Hypothalamus (tissue), 51 donors: ENCODE data around the gene CRKL.
"Not testable (repeated sequence)": the region's sequence is repeated elsewhere in the genome, so short reads cannot be mapped to it uniquely, and the experiment has no call there.

Experiments used
- DNase-seq, 51 donors: peaks; one replicate each; lab custom pipeline; 2025; lab: John Stamatoyannopoulos, UW

CRKL gene

DNA sequence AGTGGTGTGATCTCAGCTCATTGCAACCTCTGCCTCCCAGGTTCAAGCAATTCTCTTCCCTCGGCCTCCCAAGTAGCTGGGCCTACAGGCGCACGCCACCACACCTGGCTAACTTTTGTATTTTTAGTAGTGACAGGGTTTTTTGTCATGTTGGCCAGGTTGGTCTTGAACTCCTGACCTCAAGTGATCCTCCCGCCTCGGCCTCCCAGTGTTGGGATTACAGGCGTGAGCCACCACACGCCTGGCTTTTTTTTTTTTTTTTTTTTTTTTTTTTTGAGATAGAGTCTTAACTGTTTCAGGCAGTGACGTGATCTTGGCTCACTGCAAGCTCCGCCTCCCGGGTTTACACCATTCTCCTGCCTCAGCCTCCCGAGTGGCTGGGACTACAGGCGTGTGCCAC, 13.2 kb downstream of the CRKL start:
- DNase-seq = not testable (repeated sequence)

DNA sequence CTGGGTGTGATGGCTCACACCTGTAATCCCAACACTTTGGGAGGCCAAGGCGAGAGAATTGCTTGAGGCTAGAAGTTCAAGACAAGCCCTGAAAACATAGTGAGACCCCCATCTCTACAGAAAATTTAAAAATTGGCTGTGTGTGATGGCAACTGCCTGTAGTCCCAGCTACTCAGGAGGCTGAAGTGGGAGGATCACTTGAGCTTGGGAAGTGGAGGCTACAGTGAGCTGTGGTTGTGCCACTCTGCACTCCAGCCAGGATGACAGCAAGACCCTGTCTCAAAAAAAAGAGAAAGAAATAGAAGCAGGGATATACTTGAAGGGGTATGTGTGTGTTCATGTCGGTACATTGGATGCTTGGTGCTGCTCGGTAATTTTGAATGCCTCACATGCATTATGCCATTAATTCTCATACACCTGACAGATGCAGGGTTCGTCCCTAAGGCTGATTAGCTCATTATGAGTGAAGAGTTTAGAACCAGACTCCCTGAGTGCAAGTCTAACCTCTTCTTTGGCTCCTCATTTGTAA, 14.0 kb downstream of the CRKL start:
- no peak for DNase-seq

DNA sequence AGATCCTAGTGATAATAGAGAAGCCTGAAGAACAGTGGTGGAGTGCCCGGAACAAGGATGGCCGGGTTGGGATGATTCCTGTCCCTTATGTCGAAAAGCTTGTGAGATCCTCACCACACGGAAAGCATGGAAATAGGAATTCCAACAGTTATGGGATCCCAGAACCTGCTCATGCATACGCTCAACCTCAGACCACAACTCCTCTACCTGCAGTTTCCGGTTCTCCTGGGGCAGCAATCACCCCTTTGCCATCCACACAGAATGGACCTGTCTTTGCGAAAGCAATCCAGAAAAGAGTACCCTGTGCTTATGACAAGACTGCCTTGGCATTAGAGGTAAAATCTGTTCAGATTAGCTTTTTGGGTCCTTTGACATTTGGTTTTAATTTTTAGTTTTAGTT, 16.7 kb downstream of the CRKL start:
- no peak for DNase-seq

DNA sequence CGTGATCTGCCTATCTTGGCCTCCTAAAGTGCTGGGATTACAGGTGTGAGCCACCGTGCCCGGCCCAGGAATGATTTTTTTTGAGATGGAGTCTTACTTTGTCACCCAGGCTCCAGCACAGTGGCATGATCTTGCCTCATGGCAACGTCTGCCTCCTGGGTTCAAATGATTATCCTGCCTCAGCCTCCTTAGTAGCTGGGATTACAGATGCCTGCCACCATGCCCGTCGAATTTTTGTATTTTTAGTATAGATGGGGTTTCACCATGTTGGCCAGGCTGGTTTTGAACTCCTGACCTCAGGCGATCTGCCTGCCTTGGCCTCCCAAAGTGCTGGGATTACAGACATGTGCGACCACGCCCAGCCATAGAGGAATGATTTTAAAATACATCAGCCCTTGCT, 17.8 kb downstream of the CRKL start:
- DNase-seq = not testable (repeated sequence)

DNA sequence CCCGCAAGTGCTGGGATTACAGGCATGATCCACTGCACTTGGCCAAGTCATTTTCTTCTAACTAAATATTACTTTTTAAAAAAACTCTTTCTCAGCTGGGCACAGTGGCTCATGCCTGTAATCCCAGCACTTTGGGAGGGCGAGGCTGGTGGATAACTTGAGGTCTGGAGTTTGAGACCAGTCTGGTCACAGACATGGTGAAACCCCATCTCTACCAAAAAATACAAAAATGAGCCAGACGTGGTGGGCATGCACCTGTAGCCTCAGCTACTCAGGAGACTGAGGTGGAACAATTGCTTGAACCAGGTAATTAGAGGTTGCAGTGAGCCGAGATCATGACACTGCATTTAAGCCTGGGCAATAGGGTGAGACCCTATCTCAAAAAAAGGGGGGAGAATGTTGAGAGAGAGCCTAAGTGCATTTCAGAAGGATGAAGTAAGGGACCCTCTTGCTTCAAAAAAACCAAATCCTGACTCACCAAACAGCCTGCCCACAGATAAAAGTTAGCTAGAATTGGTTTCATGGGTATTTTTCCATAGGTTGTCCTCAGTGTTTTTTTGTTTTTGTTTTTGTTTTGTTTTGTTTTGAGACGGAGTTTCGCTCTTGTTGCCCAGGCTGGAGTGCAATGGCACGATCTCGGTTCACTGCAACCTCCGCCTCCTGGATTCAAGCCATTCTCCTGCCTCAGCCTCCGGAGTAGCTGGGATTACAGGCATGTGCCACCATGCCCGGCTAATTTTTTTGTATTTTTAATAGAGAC, 18.8 kb downstream of the CRKL start:
- not testable (repeated sequence) for DNase-seq

DNA sequence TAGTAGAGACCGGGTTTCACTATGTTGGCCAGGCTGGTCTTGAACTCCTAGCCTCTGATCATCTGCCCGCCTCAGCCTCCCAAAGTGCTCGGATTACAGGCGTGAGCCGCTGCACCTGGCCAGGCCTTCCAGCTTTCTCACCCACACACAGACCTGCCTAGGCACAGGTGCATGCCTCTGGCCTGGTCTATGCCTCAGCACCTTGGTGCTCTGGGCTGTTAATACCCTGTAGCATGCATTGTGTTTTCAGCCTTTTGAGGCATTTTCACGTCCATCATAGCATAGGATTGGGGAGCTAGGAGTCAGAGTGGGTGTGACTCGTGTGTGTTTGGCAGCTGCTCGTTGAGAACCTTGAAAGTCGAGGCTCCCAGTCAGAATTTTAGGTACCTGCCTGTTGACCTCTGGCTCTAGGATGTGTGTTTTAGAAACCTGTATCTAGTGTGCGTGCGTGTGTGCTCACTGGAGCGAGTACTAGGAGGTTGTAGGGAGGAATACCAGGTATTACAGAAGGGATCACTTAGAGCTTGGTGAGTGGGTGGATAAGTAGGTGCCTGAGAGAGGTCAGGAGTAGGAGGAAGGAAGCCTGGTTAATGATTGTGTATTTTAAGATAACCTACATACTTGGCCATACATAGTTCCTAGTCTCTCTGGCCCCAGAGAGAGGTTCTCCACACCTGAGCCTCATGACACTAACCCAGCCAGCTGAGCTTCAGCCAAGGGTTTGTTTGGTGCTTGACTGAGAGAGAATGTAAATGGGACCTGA, 20.0 kb downstream of the CRKL start:
- no peak for DNase-seq

DNA sequence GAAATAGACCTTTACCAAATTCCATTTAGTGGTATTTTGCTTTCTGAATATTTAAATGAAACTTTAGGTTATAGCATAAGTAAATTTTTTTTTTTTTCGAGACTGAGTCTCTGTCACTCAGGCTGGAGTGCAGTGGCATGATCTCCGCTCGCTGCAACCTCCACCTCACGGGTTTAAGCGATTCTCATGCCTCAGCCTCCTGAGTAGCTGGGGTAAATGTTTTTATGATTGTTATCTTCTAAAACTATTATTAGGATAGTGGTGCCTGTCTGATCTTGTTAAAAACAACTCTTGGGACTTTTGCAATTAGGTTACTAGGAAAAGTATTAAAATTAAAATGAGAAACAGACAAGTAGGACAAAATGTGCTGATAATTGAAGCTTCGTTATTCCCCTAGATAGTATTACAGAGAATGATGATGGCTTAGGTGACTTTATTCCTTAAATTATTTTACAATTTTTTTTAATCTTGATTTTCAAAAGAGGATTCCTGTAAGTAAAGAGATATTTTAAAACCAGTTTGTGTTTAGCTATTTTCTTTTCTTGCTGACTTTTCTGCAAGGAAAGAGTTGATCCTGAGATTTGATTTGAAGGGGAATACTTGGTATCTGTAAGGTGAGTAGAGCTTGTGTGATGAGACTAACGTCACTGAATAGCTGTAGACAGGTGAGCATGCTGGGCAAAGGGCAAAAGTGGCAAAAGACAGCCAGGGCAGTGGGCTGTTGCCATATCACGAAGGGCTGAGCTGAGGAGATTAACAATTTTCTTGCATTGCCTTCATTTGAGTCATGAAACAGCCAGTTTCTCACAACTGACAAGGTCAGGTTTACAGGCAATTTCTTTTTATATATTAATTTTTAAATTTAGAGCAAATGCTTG, 20.8 kb downstream of the CRKL start:
- DNase-seq = no peak

DNA sequence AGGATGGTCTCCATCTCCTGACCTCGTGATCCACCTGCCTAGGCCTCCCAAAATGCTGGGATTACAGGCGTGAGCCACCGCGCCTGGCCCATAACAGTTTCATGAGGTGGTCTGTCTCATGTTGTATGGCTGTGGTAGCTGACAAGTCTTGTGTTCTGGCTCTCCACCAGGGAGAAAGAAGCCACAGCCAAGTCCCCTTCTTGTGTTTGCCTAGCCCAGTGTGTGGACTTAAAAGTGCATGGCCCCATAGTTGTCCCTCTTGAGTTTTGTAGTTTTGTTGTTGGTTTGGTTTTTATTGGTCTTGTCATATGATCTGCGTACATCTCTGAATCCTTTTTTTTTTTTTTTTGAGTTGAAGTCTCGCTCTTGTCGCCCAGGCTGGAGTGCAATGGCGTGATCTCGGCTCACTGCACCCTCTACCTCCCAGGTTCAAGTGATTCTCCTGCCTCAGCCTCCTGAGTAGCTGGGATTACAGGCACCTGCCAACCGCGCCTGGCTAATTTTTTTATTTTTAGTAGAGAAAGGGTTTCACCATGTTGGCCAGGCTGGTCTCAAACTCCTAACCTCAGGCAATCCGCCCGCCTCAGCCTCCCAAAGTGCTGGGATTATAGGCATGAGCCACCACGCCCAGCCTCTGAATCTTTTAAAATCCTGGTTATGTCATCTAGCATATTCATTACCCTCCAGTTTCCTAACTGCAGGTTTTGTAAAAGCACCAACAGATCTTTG, 22.4 kb downstream of the CRKL start:
- DNase-seq = not testable (repeated sequence)

DNA sequence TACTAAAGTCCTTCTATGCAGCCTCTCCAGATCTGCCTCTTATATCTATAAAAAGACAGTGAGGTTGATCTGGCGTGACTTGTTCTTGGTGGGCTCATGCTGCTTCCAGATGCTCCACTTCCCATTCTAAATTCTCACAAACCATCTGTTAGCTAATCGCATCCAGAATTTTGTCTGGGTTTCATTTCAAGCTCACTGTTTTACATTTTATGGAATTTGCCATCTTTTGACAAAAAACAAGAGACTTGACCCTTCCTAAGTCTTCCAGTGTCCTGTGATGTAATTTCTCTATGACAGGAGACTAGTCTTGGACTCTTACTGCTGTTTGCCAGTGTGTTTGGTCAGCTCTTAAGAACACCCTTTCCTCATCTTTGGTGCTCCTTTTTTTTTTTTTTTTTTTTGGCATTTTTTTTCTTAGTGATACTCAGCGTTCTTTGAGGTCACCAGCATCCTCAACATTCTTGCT, 23.0 kb downstream of the CRKL start:
- DNase-seq = no peak

DNA sequence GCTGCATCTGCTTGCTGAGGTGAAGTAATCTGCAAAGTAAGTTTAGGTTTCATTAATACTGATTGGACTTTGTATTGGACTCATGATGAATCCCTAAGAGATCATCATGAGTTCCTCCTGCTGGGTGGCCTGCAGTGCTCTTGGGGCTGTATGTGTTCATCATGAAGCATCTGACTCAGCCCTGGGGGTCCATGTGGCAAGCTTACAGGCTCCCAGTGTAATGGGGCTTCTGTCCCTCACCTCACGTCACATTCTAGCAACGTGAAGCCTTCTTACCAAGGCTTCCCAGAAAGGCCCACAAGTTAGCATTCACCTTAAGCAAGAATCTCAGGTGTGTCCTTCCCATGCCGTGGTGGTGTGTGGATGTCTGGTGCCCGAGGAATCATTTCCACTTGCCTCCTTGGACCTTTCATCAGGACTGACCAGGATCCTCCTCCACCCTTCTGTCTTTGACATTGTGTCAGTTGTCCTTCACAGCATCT, 23.7 kb downstream of the CRKL start:
- no peak for DNase-seq

DNA sequence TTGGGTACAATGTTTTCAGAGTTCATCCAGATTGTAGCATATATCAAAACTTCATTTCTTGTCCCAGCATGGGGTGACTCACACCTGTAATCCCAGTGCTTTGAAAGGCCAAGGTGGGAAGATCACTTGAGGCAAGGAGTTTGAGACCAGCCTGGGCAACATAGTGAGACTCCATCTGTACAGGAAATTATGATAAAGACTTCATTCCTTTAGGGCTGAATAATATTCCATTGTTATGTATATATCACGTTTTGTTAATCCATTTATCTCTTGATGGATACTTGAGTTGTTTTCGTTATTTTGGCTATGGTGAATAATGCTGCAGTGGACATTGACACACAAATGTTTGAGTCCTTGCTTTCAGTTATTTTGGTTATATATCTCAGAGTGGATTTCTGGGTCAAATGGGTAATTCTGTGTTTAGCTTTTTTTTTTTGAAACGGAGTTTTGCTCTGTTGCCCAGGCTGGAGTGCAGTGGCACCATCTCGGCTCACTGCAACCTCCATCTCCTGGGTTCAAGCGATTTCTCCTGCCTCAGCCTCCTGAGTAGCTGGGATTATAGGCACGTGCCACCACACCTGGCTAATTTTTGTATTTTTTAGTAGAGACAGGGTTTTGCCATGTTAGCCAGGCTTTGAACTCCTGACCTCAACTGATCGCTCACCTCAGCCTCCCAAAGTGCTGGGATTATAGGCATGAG, 25.1 kb downstream of the CRKL start:
- DNase-seq = not testable (repeated sequence)

DNA sequence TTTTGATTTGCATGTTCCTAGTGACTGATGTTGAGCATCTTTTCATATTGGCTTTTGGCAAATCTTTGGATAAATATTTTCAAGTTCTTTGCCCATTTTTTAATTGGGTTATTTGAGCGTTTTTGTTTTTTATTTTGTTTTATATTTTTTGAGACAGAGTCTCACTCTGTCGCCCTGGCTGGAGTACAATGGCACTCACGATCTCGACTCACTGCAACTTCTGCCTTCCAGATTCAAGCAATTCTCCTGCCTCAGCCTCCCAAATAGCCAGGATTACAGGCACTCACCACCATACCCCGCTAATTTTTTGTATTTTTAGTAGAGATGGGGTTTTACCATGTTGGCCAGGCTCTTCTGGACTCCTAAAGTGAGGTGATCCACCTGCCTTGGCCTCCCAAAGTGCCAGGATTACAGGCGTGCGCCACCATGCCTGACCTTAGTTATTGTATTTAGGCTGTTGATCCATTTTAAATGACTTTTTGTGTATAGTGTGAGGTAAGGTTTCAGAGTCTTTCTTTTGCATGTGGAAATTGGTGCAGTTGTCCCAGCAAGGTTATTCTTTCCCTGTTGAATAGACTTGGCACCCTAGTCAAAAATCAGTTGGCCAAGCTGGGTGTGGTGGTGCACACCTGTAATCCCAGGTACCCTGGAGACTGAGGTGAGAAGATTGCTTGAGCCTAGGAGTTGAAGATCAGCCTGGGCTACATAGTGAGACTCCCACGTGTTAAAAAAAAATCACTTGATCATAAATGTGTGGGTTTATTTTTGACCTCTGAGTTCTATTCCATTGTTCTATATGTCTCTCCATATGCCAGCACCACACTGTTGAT, 26.1 kb downstream of the CRKL start:
- DNase-seq = no peak

DNA sequence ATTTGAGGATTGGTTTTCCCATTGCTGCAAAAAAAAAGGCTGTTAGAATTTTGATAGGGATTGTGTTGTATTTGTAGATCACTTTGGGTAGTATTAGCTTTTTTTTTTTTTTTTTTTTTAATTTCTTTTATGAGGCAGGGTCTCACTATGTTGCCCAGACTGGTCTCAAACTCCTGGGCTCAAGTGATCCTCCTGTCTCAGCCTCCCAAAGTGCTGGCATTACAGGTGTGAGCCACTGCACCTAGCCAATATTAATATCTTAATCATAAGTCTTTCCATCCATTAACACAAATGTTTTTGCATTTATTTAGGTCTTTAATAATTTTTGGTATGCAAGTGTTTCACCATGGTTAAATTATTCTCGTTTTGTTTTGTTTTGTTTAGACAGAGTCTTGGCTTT, 26.8 kb downstream of the CRKL start:
- DNase-seq = no peak

DNA sequence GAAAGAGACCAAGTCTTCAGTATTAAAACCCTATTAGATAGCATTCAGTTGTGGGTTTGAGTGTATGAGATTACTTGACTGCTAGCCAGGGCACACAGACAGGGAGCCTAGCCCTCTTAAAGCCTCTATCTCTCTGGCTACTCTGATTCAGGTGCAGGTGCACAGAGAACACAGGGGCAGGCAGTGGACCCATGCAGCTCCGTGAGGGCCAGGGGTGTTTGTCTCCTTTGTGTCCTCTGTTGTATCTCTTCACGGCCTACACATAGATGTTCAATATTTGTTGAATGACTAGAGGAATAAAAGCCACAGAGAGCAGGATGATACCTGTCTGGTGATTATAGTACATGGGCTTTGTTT, 28.3 kb downstream of the CRKL start:
- no peak for DNase-seq

DNA sequence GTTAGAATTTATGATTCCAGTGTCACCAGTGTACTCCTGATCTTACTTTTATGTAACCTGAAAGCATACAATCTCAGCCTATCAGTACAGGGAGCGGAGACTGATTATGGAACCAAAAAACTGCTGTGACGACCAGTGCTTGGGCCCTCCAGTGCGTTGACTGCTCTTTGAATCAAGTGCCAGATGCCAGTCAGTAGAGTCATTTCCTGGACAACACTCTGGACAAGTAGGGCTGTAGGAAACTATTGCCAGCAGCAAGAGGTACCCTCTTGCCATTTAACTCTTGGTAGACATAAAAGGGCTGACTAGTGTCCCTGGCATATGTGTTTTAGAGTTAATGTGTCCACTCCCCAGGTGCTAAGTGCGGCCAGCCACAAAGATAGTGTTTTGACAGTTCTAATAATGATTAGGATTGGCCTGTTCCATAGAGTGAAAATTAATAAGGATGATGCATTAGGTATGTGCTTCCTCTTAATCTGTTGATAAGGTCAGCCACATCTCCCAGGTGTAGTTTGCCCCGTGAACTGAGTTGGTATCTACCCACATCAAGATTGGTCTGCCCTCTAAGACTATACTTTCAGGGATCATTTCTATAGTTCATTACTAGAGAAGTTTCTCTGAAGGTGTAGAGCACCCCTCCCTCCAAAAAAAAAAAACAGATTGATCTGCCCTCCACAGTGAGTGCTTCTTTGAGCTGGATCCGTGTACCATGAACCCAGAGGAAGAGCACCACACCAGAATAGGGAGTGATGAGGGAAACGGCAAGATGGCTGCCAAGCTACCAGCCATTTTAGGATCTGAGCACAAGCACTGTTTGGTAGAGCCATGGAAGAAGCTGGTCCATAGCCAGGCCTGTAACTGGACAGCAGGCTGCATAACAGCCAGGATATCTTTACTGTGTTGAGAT, 29.1 kb downstream of the CRKL start:
- DNase-seq = no peak

DNA sequence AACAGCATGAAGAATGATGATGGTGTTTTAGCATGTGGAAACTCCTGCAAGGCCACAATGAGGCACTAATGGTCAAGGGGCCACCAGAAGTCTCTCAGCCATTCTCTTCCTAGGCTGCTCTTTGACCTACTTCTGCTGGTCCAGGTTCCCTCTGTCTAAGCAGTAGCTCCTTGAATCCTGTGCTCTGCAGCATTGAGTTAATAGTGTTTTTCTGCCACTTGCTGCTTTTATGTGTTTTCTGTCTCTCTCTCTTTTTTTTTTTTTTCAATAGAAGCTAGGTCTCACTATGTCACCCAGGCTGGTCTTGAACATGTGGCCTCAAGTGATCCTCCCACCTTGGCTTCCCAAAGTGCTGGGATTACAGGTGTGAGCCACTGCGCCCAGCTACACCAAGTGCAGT, 29.8 kb downstream of the CRKL start:
- DNase-seq = no peak

DNA sequence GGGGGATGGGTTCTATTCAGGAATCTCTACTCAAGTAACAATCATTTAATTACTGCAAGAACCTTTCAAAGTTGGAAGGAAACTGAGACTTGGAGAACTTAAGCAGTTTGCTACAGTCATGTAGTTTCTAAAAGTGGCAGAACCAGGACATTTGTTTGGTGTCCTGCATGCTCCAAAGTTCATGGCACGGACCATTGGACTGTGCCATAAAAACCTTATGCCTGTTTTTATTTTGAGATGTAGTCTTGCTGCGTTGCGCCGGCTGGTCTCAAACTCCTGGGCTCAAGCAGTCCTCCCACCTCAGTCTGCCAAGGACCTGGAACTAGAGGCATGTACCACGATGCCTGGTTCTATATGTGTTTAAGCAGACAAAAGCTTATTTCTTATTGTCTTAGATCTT, 31.2 kb downstream of the CRKL start:
- no peak for DNase-seq

DNA sequence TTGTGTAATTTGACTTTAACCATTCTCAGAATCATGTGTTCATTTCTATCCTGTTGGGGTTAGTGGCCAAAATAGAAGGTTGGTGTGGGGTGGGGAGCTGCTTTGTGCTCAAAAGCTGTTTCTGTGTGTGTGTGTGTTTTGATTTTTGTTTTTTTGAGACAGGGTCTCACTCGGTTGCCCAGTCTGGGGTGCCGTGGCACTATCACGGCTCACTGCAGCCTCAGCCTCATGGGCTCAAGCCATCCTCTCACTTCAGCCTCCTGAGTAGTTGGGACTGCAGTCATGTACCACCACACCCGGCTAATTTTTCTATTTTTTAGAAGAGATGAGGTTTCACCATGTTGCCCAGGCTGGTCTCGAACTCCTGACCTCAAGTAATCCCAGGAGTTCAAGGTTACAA, 31.8 kb downstream of the CRKL start:
- no peak for DNase-seq
